ENCODE results near the gene RAB8B. TPM values are rescaled to one million over a fixed set of nuclear protein-coding genes. Genes with fewer than 3 reads are reported as not detected.
"Not testable (repeated sequence)": the region's sequence is repeated elsewhere in the genome, so short reads cannot be mapped to it uniquely, and the experiment has no call there.

RAB8B gene
- total RNA-seq, 2 experiments from 2014 or later: 91.5 to 93.1 TPM

- no peaks in the 10 kb centered on the region for H3K27me3 Mint-ChIP-seq (ENCODE audit: low read depth)
- no peak overlapping the region for H3K4me3 Mint-ChIP-seq
- H3K9me3 Mint-ChIP-seq: no peaks in the 10 kb centered on the region
- intact Hi-C loops (cut with micrococcal nuclease): loop anchor here (1.0 to 5.0 kb wide), 4 partner anchors 19 to 74 kb away; partner anchors contain the start of gene RPS27L
- peak overlapping the region; percentile 69 for H3K27ac Mint-ChIP-seq
- peaks cover 79% of the 10 kb centered on the region for H3K4me1 Mint-ChIP-seq (ENCODE audit: low read depth)
- DNase-seq: no peak
- CTCF ChIA-PET: interaction anchor here (0.7 to 2.2 kb wide), 8 partner anchors 8 to 385 kb away, joined by 3 to 5 read pairs (median 4); no protein-coding TSS in a partner anchor
- peaks cover 11% of the 10 kb centered on the region for H3K36me3 Mint-ChIP-seq (ENCODE audit: low read depth)
Measured at GRCh38 chr15:63231706-63232105, 42.3 kb downstream of the RAB8B start.

- Mint-ChIP-seq H3K27ac (peak overlapping the region; percentile 52), H3K4me3 (no peak overlapping the region), H3K36me3 (ENCODE audit: low read depth) (peaks cover 7% of the 10 kb centered on the region), H3K4me1 (ENCODE audit: low read depth) (peaks cover 81% of the 10 kb centered on the region), H3K27me3 (ENCODE audit: low read depth) (no peaks in the 10 kb centered on the region), H3K9me3 (no peaks in the 10 kb centered on the region)
- CTCF ChIA-PET: interaction anchor here (0.6 to 1.9 kb wide), 5 partner anchors 11 to 271 kb away, joined by 3 to 5 read pairs (median 4); no protein-coding TSS in a partner anchor
- intact Hi-C loops (cut with micrococcal nuclease): loop anchor here (1.0 to 5.0 kb wide), 4 partner anchors 20 to 75 kb away; partner anchors contain the start of gene RPS27L
- DNase-seq: no peak
Measured at GRCh38 chr15:63232405-63232804, 43.0 kb downstream of the RAB8B start.

GRCh38 chr15:63232943-63233342 is 43.5 kb downstream of the RAB8B start:
- Mint-ChIP-seq H3K27ac (peak overlapping the region; percentile 7), H3K4me1 (ENCODE audit: low read depth) (peaks cover 79% of the 10 kb centered on the region), H3K4me3 (no peak overlapping the region), H3K9me3 (no peaks in the 10 kb centered on the region), H3K27me3 (ENCODE audit: low read depth) (no peaks in the 10 kb centered on the region), H3K36me3 (ENCODE audit: low read depth) (peaks cover 7% of the 10 kb centered on the region)
- no peak for DNase-seq
- intact Hi-C loops (cut with micrococcal nuclease): loop anchor here (1.0 to 5.0 kb wide), 4 partner anchors 21 to 76 kb away; partner anchors contain the start of gene RPS27L
- CTCF ChIA-PET: interaction anchor here (0.6 to 1.9 kb wide), 4 partner anchors 11 to 94 kb away, joined by 3 to 5 read pairs (median 4); no protein-coding TSS in a partner anchor

GRCh38 chr15:63233667-63234423 is 44.4 kb downstream of the RAB8B start:
- no peaks in the 10 kb centered on the region for H3K27me3 Mint-ChIP-seq (ENCODE audit: low read depth)
- no peak overlapping the region for H3K27ac Mint-ChIP-seq
- H3K9me3 Mint-ChIP-seq: no peaks in the 10 kb centered on the region
- DNase-seq: no peak
- intact Hi-C loops (cut with micrococcal nuclease): loop anchor here (5.0 kb wide), 1 partner anchor 77 kb away; the partner anchor contains the start of gene RPS27L
- H3K4me3 Mint-ChIP-seq: no peak overlapping the region
- H3K4me1 Mint-ChIP-seq (ENCODE audit: low read depth): peaks cover 77% of the 10 kb centered on the region
- peaks cover 7% of the 10 kb centered on the region for H3K36me3 Mint-ChIP-seq (ENCODE audit: low read depth)
- CTCF ChIA-PET: interaction anchor here (1.8 kb wide), 1 partner anchor 67 kb away, joined by 5 read pairs; no protein-coding TSS in a partner anchor

- intact Hi-C loops (cut with micrococcal nuclease): loop anchor here (5.0 kb wide), 1 partner anchor 77 kb away; the partner anchor contains the start of gene RPS27L
- no peak overlapping the region for H3K4me3 Mint-ChIP-seq
- peaks cover 7% of the 10 kb centered on the region for H3K36me3 Mint-ChIP-seq (ENCODE audit: low read depth)
- no peak overlapping the region for H3K27ac Mint-ChIP-seq
- no peak for DNase-seq
- no peaks in the 10 kb centered on the region for H3K9me3 Mint-ChIP-seq
- CTCF ChIA-PET: no interaction called here
- H3K27me3 Mint-ChIP-seq (ENCODE audit: low read depth): no peaks in the 10 kb centered on the region
- H3K4me1 Mint-ChIP-seq (ENCODE audit: low read depth): peaks cover 74% of the 10 kb centered on the region
Measured at GRCh38 chr15:63234451-63234870, 45.1 kb downstream of the RAB8B start.

GRCh38 chr15:63236272-63236671 is 46.9 kb downstream of the RAB8B start:
- no peak overlapping the region for H3K27ac Mint-ChIP-seq
- no peaks in the 10 kb centered on the region for H3K27me3 Mint-ChIP-seq (ENCODE audit: low read depth)
- no peaks in the 10 kb centered on the region for H3K9me3 Mint-ChIP-seq
- intact Hi-C loops (cut with micrococcal nuclease): loop anchor here (5.0 kb wide), 1 partner anchor 41 kb away; the partner anchor contains the start of gene APH1B
- H3K4me3 Mint-ChIP-seq: no peak overlapping the region
- no peak for DNase-seq
- H3K36me3 Mint-ChIP-seq (ENCODE audit: low read depth): peaks cover 9% of the 10 kb centered on the region
- CTCF ChIA-PET: no interaction called here
- peaks cover 72% of the 10 kb centered on the region for H3K4me1 Mint-ChIP-seq (ENCODE audit: low read depth)

- CTCF ChIA-PET; DNase-seq; H3K27me3 Mint-ChIP-seq (ENCODE audit: low read depth); H3K27ac Mint-ChIP-seq; H3K4me3 Mint-ChIP-seq; H3K9me3 Mint-ChIP-seq: not testable (repeated sequence)
- H3K36me3 Mint-ChIP-seq (ENCODE audit: low read depth): peaks cover 10% of the 10 kb centered on the region
- H3K4me1 Mint-ChIP-seq (ENCODE audit: low read depth): peaks cover 70% of the 10 kb centered on the region
- intact Hi-C loops (cut with micrococcal nuclease): loop anchor here (5.0 kb wide), 1 partner anchor 40 kb away; the partner anchor contains the start of gene APH1B
Measured at GRCh38 chr15:63237086-63237485, 47.7 kb downstream of the RAB8B start.

- CTCF ChIA-PET: interaction anchor here (0.7 to 1.3 kb wide), 5 partner anchors 35 to 92 kb away, joined by 3 to 6 read pairs (median 4); no protein-coding TSS in a partner anchor
- Mint-ChIP-seq H3K36me3 (ENCODE audit: low read depth) (peaks cover 12% of the 10 kb centered on the region), H3K4me3 (no peak overlapping the region), H3K27ac (no peak overlapping the region), H3K4me1 (ENCODE audit: low read depth) (peaks cover 72% of the 10 kb centered on the region), H3K27me3 (ENCODE audit: low read depth) (no peaks in the 10 kb centered on the region), H3K9me3 (no peaks in the 10 kb centered on the region)
- intact Hi-C loops (cut with micrococcal nuclease): loop anchor here (5.0 kb wide), 1 partner anchor 39 kb away; the partner anchor contains the start of gene APH1B
- no peak for DNase-seq
Measured at GRCh38 chr15:63238171-63238570, 48.8 kb downstream of the RAB8B start.

GRCh38 chr15:63238796-63239195 is 49.4 kb downstream of the RAB8B start:
- Mint-ChIP-seq H3K9me3 (no peaks in the 10 kb centered on the region), H3K4me1 (ENCODE audit: low read depth) (peaks cover 72% of the 10 kb centered on the region), H3K4me3 (no peak overlapping the region), H3K27me3 (ENCODE audit: low read depth) (no peaks in the 10 kb centered on the region), H3K27ac (no peak overlapping the region), H3K36me3 (ENCODE audit: low read depth) (peaks cover 15% of the 10 kb centered on the region)
- intact Hi-C loops (cut with micrococcal nuclease): loop anchor here (5.0 kb wide), 1 partner anchor 39 kb away; the partner anchor contains the start of gene APH1B
- peak; percentile 48 for DNase-seq
- CTCF ChIA-PET: interaction anchor here (0.9 to 1.3 kb wide), 6 partner anchors 17 to 93 kb away, joined by 3 to 6 read pairs (median 4); no protein-coding TSS in a partner anchor

GRCh38 chr15:63240109-63240508 is 50.7 kb downstream of the RAB8B start:
- H3K36me3 Mint-ChIP-seq (ENCODE audit: low read depth): peaks cover 17% of the 10 kb centered on the region

GRCh38 chr15:63241316-63241715 is 51.9 kb downstream of the RAB8B start:
- intact Hi-C loops (cut with micrococcal nuclease): no loop called here
- no peak overlapping the region for H3K27ac Mint-ChIP-seq
- CTCF ChIA-PET: no interaction called here

More at GRCh38 chr15:63240109-63240508, 50.7 kb downstream of the RAB8B start:
- Mint-ChIP-seq H3K27me3 (ENCODE audit: low read depth) (no peaks in the 10 kb centered on the region), H3K27ac (no peak overlapping the region), H3K9me3 (no peaks in the 10 kb centered on the region), H3K4me1 (ENCODE audit: low read depth) (peaks cover 73% of the 10 kb centered on the region), H3K4me3 (no peak overlapping the region)
- CTCF ChIA-PET: interaction anchor here (0.7 kb wide), 1 partner anchor 8 kb away, joined by 3 read pairs; no protein-coding TSS in a partner anchor
- intact Hi-C loops (cut with micrococcal nuclease): no loop called here
- DNase-seq: no peak

GRCh38 chr15:63243101-63243500 is 53.7 kb downstream of the RAB8B start:
- intact Hi-C loops (cut with micrococcal nuclease): no loop called here
- H3K36me3 Mint-ChIP-seq (ENCODE audit: low read depth): peaks cover 34% of the 10 kb centered on the region
- no peaks in the 10 kb centered on the region for H3K27me3 Mint-ChIP-seq (ENCODE audit: low read depth)
- DNase-seq: no peak
- CTCF ChIA-PET: interaction anchor here (0.7 to 1.4 kb wide), 2 partner anchors 33 to 77 kb away, joined by 3 read pairs; no protein-coding TSS in a partner anchor
- H3K4me1 Mint-ChIP-seq (ENCODE audit: low read depth): peaks cover 67% of the 10 kb centered on the region
- no peak overlapping the region for H3K4me3 Mint-ChIP-seq
- H3K27ac Mint-ChIP-seq: no peak overlapping the region
- H3K9me3 Mint-ChIP-seq: no peaks in the 10 kb centered on the region

More at GRCh38 chr15:63241316-63241715, 51.9 kb downstream of the RAB8B start:
- no peak for DNase-seq
- no peak overlapping the region for H3K4me3 Mint-ChIP-seq
- H3K4me1 Mint-ChIP-seq (ENCODE audit: low read depth): peaks cover 72% of the 10 kb centered on the region
- no peaks in the 10 kb centered on the region for H3K9me3 Mint-ChIP-seq
- peaks cover 23% of the 10 kb centered on the region for H3K36me3 Mint-ChIP-seq (ENCODE audit: low read depth)
- H3K27me3 Mint-ChIP-seq (ENCODE audit: low read depth): no peaks in the 10 kb centered on the region

Data from activated naive CD4-positive, alpha-beta T cell treated with anti-CD3 and anti-CD28 coated beads for 36 hours (primary cell).